LoVo (cell line): ENCODE measurements around the gene DIP2C.
"Not testable (repeated sequence)": the region's sequence is repeated elsewhere in the genome, so short reads cannot be mapped to it uniquely, and the experiment has no call there.

Experiments used
- DNase-seq: peaks from one replicate; pipeline ENCODE4 v3.0.0-alpha.2; 2016; ENCODE audit warnings: low spot score

DIP2C gene

GRCh38 chr10:640673-641045 is 48.8 kb downstream of the DIP2C start:
- DNase-seq = no peak

DNA sequence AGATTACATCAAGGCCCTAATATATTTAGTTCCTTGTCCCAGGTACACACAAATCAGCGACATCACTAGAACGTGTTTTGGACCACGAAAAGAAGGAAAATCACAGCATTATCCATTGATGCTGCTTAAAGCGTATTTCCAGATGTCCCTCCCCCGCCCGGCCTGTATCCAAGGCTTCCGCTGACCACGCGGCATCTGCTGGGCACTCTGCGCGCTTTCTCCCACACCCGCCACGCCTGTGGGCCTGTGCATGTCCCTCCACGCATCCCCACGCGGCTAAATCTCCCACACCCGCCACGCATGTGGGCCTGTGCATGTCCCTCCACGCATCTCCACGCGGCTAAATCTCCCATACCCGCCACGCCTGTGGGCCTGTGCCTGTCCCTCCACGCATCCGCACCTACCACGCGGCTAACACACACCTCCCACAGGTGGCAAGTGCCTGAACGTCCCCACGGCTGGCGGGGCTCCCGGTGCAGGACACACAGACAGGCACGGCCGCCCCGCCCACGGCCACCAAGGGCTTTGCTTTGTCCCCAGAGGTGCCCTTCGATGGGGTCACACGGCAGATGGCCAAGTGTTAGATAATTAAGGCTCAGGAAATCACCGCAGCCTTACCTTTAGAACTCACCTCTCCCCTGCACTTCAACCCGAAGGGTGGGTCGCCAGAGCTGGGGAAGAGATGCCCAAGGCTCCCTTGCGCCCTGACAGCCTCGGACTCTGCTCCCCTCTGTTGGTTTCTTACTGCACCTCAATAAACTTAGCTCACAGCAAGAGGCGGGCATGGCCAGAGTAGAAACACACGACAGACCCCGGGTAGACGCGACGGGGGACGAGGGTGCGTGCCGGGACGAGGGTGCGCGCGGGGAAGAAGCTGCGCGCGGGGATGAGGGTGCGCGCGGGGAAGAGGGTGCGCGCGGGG is 49.5 kb downstream of the DIP2C start:
- no peak for DNase-seq

DNA sequence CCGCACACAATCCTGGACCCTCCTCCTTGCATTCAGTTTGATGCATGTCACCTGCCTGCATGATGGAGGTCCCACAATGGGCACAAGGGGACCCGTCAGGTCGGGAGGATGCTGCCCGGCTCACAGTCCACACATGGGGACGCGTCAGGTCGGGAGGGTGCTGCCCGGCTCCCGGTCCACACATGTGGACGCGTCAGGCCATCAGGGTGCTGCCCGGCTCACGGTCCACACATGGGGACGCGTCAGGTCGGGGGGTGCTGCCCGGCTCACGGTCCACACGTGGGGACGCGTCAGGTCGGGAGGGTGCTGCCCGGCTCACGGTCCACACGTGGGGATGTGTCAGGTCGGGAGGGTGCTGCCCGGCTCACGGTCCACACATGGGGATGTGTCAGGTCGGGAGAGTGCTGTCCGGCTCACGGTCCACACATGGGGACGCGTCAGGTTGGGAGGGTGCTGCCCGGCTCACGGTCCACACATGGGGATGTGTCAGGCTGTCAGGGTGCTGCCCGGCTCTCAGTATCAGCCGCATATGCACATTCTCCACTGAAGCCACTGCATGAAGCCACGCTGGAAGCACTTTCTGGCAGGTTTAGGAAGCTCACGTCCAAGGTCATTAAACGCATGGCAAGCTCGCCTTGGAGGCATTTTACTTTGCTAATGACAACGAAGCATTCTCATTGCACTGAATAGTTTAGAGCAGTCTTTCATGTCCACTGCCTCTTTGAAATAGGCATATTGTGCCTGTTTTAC is 50.3 kb downstream of the DIP2C start:
- no peak for DNase-seq

GRCh38 chr10:637771-638195 is 51.7 kb downstream of the DIP2C start:
- DNase-seq = no peak

- DNase-seq = no peak
Observed at GRCh38 chr10:637221-637620, 52.2 kb downstream of the DIP2C start.

DNA sequence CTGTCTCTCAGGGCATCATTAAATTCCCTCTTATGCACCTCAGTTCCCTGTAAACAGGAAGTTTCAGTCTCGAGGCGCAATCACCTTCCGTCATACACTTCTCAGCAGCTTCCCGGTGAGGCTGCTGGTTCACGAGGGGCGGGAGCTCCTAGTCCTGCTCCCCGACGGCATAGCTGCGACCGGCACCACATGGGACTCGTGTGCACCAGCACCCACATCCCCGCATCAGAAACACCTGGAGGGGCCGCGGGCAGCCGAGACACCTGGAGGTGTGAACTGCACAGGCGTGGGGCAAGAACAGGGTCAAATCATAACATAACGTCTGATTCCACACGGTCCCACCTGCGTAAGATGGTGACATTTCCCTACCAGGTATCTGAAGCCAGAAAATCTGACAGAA is 52.7 kb downstream of the DIP2C start:
- DNase-seq = no peak

- no peak for DNase-seq
Observed at GRCh38 chr10:636016-636730, 53.3 kb downstream of the DIP2C start.

DNA sequence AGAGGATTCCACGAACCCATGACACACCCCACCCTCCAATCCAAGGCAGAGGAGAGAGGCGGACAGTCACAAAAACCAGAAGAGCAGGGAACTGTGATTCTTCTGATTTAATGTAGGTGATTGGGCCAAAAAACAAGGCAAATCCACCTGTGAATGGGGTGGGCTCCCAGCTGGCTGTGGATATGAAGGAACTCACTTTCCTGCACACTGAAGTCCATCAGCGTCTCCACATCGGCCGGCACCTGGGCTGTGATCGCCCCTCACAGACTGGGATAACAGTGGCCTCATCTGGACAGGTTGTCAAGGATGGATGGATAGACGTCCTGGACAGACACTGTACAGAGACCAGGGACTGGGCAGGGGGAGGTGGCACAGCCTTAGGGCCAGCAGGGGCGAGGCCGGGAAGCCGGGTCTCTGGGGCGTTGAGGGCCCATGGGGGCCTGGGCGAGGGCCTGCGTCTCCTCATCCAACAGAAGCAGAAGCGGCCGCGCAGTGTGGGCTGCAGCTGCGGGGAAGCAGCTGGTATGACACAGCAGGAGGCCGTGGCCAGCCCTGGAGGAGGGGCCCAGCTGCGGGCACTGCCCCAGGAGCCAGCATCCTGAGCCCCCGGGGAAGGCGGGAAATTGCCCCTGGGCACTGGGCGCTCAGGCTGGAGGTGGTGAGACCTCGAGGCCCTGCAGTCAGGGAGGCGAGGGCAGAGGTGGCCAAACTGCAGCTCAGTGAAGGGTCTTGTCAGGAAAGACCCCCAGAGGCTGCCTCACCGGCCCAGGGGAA is 54.2 kb downstream of the DIP2C start:
- no peak for DNase-seq

DNA sequence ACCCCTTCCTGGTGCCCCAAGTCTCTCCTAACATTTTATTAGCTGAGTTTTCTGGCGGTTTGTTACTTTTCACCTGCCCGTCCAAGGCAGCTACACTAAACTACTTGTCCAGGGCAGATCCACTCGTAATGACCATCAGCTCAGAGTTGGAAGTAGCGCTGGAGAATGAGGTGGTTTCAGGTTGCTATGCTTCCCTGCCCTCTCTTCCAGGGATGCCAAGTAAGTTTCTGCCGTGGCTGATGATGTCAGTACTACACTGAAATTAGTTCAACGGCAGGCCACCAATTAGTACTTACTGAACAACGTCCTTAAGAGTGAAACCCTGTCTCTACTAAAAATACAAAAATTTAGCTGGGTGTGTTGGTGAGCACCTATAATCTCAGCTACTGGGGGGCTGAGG is 55.2 kb downstream of the DIP2C start:
- DNase-seq = no peak

GRCh38 chr10:633279-634245 is 55.9 kb downstream of the DIP2C start:
- DNase-seq = no peak

DNA sequence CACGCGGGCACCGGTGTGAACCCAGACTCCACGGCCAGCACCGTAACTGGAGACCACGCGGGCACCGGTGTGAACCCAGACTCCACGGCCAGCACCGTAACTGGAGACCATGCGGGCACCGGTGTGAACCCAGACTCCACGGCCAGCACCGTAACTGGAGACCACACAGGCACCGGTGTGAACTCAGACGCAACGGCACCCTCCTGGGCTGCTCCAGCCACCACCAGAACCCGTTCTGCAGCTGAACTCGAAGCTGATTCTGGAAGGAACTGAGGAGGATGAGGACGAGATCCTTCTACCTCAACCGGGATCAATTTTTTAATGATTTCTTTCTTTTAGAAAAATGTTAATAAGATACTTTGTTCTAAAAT is 56.7 kb downstream of the DIP2C start:
- DNase-seq = not testable (repeated sequence)

GRCh38 chr10:632155-632806 is 57.2 kb downstream of the DIP2C start:
- DNase-seq = not testable (repeated sequence)

GRCh38 chr10:631266-631665 is 58.2 kb downstream of the DIP2C start:
- DNase-seq = no peak

DNA sequence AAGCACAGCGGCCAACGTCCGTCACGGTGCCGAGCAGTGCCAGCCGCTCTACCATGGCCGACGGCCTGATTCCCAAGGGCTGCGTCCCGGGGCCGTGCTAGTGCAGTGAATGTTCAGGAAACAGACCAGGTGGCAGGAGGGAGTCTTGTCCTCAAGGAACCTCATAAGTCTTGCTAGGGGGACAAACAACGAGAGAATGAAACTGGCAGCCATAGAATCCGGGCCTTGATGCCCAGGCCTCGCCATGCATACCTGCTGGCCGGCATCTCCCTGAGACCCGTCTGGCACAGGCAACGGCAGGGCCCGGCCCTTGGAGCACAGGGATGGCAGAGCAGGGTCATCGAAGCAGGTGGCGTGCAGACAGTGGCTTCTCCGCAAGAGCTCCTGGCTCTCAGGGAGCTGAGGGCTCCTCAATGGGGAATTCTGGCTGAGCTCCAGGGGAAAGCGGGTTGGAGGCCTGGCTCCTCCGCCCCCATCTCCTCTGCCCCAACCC is 58.8 kb downstream of the DIP2C start:
- no peak for DNase-seq

- no peak for DNase-seq
Observed at GRCh38 chr10:629186-629998, 60.1 kb downstream of the DIP2C start.

GRCh38 chr10:628386-629045 is 61.0 kb downstream of the DIP2C start:
- DNase-seq = no peak

DNA sequence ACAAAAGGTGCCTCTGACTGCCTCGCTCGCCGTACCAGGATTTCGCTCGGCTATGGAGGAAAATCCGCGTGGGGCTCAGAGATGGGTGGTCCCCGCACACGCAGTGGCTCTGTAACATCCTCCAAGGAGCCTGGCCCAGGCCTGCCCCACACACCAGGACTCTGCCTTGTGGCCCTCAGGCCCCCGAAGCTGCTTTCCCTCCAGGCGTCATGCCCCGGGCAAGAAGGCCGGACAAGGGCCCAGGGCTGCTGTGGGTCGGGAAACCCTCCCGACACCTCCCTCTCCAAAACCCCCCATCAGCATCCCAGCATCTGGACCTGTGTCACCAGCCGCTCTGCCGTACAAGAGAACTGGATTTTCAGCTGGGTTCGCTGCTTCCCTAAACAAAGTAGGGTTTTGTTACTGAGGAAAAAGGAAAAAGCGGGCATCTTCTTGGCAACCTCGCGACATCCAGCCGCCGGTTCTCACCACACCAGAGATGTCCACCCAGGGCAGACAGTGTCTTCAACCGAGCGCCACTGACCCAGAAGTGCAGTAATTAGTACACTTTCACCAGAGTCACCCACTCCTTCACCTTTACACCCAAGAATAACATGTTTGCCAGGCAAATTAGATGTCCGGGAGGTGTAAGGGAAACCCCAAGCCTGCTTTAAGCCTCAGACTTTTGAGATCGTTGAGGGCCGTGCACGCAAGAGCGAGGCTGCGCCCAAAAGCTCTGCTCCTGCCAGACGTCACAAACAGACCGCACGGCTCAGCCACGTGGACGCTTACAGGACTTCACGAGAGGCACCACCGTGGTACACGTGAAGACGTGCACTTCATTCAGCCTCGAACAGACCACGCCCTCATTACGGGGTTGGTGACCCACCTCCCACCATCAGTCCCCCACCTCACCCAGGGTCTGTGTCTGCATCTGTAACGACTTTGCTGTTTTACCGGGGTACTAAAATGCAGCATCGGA is 62.2 kb downstream of the DIP2C start:
- no peak for DNase-seq
